ENCODE measurements around the gene STX1B.
"Not testable (repeated sequence)": the region's sequence is repeated elsewhere in the genome, so short reads cannot be mapped to it uniquely, and the experiment has no call there.

The STX1B gene

DNA sequence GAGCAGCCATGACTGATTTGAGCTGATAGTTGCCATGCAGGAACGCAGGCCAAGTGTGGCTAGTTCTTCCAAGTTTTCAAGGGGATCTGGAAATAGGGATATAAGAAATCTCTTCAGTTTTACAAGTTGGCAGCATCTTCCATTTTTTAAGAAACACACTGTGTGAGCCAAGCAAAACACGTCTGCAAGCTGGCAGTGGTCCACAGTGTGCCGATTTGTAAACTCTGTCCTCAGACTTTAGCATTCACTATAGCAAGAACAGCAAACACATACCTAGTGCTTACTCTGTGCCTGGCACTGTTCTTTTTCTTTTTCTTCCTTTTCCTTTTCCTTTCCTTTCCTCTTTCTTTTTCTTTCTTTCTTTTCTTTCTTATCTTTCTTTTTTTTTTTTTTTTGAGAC lies 58.7 kb downstream of the STX1B start:
- DNase-seq (ENCODE audit: low read depth) = no peak

DNA sequence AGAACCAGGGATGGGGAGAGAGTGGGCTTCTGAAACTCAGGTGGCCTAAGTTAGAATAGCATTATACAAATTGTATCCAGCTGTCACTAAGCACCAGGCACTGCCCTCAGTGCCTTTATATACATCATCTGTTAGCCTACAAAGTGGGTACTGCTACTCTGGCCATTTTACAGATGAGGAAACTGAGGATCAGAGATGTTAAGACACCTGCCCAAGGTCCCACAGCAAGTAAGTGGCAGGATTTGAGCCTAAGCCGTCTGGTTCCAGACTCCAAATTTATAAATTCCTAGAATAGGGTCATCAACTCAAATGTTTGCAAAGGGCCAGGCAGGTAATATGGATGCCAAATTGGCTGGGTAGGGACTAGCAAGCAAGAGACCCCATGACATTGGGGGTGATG lies 59.2 kb downstream of the STX1B start:
- no peak for DNase-seq (ENCODE audit: low read depth)

GRCh38 chr16:30950516-30951065 lies 59.8 kb downstream of the STX1B start:
- no peak for DNase-seq (ENCODE audit: low read depth)

DNA sequence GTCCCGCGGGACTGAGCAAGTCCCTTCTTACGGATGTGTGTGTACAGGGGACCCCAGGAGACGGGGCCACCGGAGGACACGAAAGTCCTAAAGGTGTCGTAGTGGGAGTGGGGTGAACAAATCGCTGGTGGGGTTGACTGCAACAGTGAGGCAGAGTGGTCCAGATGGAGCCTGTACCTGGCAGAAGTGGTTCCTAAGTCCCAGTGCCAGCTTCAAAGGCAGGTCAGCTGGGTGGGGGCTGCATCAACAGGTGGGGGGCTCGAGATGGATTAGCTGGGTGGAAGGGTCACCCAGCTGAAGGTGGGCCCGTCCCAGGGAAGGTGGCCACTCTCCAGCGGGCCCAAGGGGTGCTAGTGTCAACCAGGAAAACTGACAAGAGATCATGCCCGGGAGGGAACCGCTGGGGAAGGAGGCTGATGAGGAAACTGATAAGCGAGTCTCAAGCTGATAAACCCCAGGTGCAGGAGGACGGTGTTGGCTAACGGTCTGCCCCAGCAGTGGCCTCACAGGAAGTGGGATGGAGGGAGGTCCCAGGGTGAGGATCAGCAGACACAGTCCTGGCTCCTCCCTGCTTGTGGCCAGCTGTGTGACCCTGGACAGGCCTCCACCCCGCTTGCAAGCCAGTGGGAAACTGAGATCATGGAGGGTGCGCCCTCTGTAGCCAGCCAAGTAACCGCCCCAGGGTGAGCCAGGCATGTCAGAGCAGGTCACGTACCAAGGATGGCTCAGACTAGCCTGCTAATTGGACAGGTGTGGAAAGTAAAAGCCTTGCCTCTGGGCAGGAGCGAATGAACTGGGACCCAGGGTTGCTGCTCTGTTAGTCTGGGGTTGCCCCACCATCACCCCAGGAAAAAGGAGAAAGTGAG lies 60.6 kb downstream of the STX1B start:
- no peak for DNase-seq (ENCODE audit: low read depth)

- no peak for DNase-seq (ENCODE audit: low read depth)
Measured at GRCh38 chr16:30948667-30949649, 61.5 kb downstream of the STX1B start, which contains the start of gene ORAI3. ORAI3 (plus strand) TSS chr16:30949068; CDS start chr16:30949290, 222 bp downstream.

- DNase-seq (ENCODE audit: low read depth) = no peak
Measured at GRCh38 chr16:30947859-30948666, 62.4 kb downstream of the STX1B start.

DNA sequence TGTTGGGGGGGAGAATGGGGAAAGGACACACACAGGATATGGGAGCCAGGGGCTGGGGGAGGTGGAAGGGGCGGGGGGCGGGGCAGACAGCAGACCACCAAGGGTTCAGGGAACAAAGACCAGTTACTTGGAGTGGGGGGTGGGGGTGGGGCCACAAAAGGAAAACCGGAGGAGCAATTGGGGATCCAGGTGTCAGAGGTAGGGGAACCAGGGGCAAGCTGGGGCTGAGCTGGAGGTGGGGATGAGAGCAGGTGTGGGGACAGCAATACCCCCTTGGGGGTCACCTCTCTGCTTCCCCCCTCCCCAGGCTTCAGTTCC lies 62.9 kb downstream of the STX1B start:
- no peak for DNase-seq (ENCODE audit: low read depth)

GRCh38 chr16:30946671-30947540 lies 63.5 kb downstream of the STX1B start:
- DNase-seq (ENCODE audit: low read depth) = no peak

DNA sequence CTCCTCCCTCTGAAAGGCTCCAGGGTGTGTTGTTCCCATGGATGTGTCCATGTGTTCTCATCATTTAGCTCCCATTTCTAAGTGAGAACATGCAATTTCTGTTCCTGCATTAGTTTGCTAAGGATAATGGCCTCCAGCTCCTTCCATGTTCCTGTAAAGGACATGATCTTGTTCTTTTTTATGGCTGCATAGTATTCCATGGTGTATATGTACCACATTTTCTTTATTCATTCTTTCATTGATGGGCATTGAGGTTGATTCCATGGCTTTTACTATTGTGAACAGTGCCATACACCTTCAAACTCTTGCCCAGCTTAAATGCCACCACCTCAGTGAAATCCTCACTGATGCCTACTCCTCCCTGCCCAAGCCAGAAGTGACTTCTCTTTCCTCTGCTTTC lies 66.1 kb downstream of the STX1B start:
- DNase-seq (ENCODE audit: low read depth) = no peak

DNA sequence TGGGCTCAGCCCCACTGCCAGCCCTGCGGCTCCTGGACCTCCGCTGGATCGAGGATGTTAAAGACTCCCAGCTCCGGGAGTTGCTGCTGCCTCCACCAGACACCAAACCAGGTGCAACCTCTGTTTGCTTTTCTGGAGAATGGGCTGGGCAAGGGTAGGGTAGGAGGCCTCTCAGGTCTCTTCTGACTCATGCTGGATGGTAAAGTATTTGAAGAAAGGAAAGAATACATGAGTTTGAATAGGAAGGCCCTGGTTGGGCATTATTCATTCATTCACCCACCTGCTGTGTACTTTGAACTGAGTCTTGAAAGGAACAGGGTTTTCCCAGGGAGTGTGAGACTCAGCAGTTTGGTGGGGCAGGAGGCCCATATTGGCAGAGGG lies 68.0 kb downstream of the STX1B start:
- DNase-seq (ENCODE audit: low read depth) = no peak

DNA sequence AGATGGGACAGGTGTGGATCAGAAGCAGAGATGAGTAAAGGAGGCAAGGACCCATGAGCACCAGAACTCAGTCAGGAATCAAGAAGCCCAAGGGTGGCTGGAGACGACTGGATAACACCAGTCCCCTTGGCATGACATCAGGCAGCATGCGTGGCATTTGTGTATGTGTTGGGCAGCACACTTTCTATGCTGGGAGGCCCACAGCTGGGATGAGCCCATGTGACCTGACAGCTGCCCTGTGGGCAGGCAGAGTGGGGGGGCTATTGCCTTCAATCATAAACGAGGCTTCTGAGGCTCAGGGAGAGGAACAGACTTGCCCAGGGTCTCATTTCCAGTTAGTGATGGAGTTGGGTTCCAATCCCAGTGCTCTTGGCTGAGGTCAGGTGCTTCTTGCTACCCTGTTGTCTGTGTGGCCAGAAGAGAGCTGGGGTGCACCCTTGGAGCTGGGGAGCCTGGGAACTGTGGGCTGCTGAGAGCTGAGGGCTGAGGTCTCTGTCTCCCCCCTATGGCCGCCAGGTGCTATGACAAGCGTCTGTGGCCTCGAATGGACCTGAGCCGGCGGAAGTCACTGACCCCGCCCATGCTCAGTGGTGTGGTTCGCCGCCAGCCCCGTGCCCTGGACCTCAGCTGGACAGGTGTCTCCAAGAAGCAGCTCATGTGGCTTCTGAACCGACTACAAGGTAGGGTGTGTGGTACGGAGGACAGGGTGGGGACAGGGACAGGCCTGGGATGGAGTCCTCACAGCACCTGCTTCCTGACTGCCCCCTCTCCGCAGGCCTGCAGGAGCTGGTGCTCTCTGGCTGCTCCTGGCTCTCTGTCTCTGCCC lies 68.6 kb downstream of the STX1B start:
- DNase-seq (ENCODE audit: low read depth) = no peak

DNA sequence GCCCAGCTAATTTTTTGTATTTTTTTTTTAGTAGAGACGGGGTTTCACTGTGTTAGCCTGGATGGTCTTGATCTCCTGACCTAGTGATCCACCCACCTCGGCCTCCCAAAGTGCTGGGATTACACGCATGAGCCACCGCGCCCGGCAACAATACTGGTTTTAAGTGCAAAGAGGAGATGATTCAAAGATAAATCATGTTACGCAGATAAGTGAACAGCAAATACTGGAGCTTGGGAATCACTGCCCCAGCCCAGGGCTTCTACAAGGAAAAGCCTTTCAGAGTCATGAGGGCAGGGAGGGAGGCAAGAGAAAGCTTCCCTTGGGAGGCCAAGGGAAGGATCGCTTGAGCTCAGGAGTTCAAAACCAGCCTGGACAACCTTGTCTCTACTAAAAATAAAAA lies 70.9 kb downstream of the STX1B start:
- DNase-seq (ENCODE audit: low read depth) = not testable (repeated sequence)

All from activated T-helper 9 cell treated with anti-CD3 and anti-CD28 coated beads, Interleukin-2, amount 50 U/mL, for 16 hours (primary cell).